ENCODE data around the gene RAPGEF4. TPM values are rescaled to one million over a fixed set of nuclear protein-coding genes. Genes with fewer than 3 reads are reported as not detected.

The RAPGEF4 gene
- total and polyA plus RNA-seq, 9 of the 15 experiments (the other 6 are each of a cell fraction or from before 2014, with no cell fraction given), result 0.04 to 0.33 (median 0.13) TPM; not detected in 6

DNA sequence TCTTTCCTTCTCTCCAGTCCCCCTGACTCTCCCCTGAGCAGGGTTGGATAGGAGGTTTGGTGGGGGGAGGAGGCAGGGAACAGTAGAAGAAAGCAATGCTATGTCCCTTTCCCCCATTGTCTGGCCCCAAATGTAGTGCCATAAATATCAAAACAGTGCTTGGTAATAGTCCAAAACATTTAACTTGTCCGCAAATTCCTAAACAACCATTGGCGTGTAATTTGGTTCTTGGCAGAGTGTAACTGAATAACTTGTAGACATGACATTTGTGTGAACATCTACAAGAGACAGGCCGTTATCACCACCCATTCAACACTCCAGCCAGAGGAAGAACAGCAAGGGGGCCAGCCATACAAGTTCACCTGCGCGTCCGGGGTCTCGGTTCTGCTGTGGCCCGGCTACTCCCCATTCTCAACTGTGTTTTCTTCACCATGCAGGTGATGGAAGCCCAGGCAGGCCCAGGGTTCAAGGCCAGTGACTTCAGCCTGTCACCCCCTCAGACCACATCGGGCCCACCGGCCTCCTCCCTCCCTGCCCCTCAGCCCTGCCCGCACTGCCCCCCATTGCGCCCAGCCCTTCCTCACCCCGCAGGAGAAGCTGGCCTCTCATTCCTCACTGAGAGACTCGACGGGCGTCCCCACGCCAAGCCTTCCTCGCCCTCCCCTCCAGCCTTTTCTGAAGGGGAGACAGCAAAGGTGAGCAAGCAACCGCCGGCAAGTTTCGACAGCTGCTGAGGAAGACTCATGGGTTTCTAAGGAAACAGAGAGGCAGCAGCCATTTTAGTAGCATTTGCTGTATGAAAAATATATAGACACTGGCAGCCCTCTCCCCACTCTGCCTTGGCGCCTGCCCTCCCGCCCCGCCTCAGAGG lies 699 bp upstream of the RAPGEF4 start (continued):
- no peak for TF ChIP-seq CBFA2T2 (conservative IDR thresholded peaks at IDR 0.05)

GRCh38 chr2:172736424-172737174 lies 954 bp downstream of the RAPGEF4 start:
- Histone ChIP-seq H3K9me3 (replicated peaks; ENCODE audit: control insufficient read depth, insufficient read depth, low read depth, low read length) (no peaks in the 10 kb centered on the region), H3K27me3 (ENCODE audit: control insufficient read depth in 2 of 2, insufficient read depth in 2 of 2, low read length in 2 of 2) (peaks cover 12 to 17% of the 10 kb centered on the region in 2 experiments; a peak in 4 of 5 replicates), H3K36me3 (ENCODE audit: control insufficient read depth, insufficient read depth, low read length) (no peaks in the 10 kb centered on the region), H2AFZ (ENCODE audit: low read depth, low read length) (no peak overlapping the region), H3K9me1 (ENCODE audit: control insufficient read depth, insufficient read depth, low read length) (no peaks in the 10 kb centered on the region), H3K4me2 (ENCODE audit: insufficient read depth, low read length) (no peak overlapping the region), H3K79me2 (ENCODE audit: control insufficient read depth, insufficient read depth, low read length) (no peaks in the 10 kb centered on the region), H3K9ac (ENCODE audit: insufficient read depth in 1 of 2, low read depth in 2 of 2, low read length in 2 of 2) (no peak overlapping the region), H4K20me1 (replicated peaks; ENCODE audit: control insufficient read depth, insufficient read depth, low read length) (no peaks in the 10 kb centered on the region), H3K27ac (ENCODE audit: extremely low read depth, low read depth, low read length) (no peak overlapping the region), H3K4me1 (replicated peaks in 1 of 2; ENCODE audit: control insufficient read depth in 2 of 2, insufficient read depth in 2 of 2, low read length in 2 of 2) (no peaks in the 10 kb centered on the region), H3K4me3 (no peak overlapping the region)
- FAIRE-seq (no peak), ATAC-seq (no peak), DNase-seq (ENCODE audit: extremely low read depth in 1 of 4, low spot score in 3 of 4) (no peak)
- WGBS (ENCODE audit: insufficient coverage, low coverage, missing lambda C conversion rate), result under 1% methylated on average over 16 of the region's 16 CpGs
- in situ Hi-C loops (cut with MboI) (no loop called here), intact Hi-C loops (cut with micrococcal nuclease) (no loop called here)
- no TSS peak for BruUV-seq (replicated peaks)
- ChIA-PET CTCF (ENCODE audit: low intra/inter-chr PET ratio) (no interaction called here), POLR2A (no interaction called here)
- TF ChIP-seq ZNF239 (CRISPR knock-in tag; IDR thresholded peaks at IDR 0.05), result no peak
- TF ChIP-seq MIER1 (IDR thresholded peaks at IDR 0.05; ENCODE audit: low read depth), result no peak
- no peak for TF ChIP-seq ZNF41 (CRISPR knock-in tag; conservative IDR thresholded peaks at IDR 0.05)
- TF ChIP-seq FOS (IDR thresholded peaks at IDR 0.05; ENCODE audit: extremely low read depth, insufficient read length), result no peak
- no peak for TF ChIP-seq HCFC1 (IDR thresholded peaks at IDR 0.05; ENCODE audit: low read depth, low read length)
- no peak for TF ChIP-seq HDAC2 (IDR thresholded peaks at IDR 0.05)
- TF ChIP-seq DIDO1 (tag; IDR thresholded peaks at IDR 0.05; ENCODE audit: low read depth), result no peak
- TF ChIP-seq SREBF1 (IDR thresholded peaks at IDR 0.05; ENCODE audit: borderline replicate concordance, low read depth, low read length), result no peak
- TF ChIP-seq HMG20A (CRISPR knock-in tag; conservative IDR thresholded peaks at IDR 0.05), result no peak
- TF ChIP-seq, protein P1, sequence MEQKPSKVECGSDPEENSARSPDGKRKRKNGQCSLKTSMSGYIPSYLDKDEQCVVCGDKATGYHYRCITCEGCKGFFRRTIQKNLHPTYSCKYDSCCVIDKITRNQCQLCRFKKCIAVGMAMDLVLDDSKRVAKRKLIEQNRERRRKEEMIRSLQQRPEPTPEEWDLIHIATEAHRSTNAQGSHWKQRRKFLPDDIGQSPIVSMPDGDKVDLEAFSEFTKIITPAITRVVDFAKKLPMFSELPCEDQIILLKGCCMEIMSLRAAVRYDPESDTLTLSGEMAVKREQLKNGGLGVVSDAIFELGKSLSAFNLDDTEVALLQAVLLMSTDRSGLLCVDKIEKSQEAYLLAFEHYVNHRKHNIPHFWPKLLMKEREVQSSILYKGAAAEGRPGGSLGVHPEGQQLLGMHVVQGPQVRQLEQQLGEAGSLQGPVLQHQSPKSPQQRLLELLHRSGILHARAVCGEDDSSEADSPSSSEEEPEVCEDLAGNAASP (IDR thresholded peaks at IDR 0.05), result no peak

All from K562 (cell line).